A549 (cell line): ENCODE data around the gene ARHGEF7. TPM values are rescaled to one million over a fixed set of nuclear protein-coding genes. Genes with fewer than 3 reads are reported as not detected.

ENCODE experiments used
- ATAC-seq, 2 experiments: fragments of 200-7000 bp in 1 of 2; fragments of >200 bp in 1 of 2; cut with Nextera tagmentation in 1 of 2; cut with Tn5 transposase in 1 of 2; 3 replicates each; pipeline versions ENCODE4 v1.8.0 to v1.9.1; 2018 to 2020; ENCODE audit warnings: mild to moderate bottlenecking in 1 of 2, moderate library complexity in 1 of 2
- CTCF ChIA-PET: fragments of 300-600 bp; sonication (Branson Sonifier 250); formaldehyde crosslinking; extraction: SDS; loops from one replicate; lab custom pipeline; 2021; ENCODE audit warnings: antibody characterized with exemption, inconsistent platforms; lab: Yijun Ruan, JAX
- POLR2A ChIA-PET: fragments of 350-600 bp; formaldehyde crosslinking; extraction: SDS; loops from one replicate; lab custom pipeline; 2021; ENCODE audit warnings: antibody characterized with exemption, inconsistent platforms; lab: Yijun Ruan, JAX
- DNase-seq, 2 experiments: peaks; one replicate each; pipeline versions ENCODE4 v3.0.0 to v3.0.0-alpha.2; 2011 to 2016; ENCODE audit warnings: low read depth in 1 of 2, low spot score in 1 of 2
- FAIRE-seq: peaks from 2 replicates; lab custom pipeline; 2011; peaks lifted over from hg19 to GRCh38; lab: Jason Lieb, UNC
- H3K27ac ChIP-seq, 2 experiments: fragments of >200 bp; sonication (Bioruptor Twin); formaldehyde crosslinking; 3 replicates each; pipeline ENCODE4 v1.5.1; 2016 to 2017
- H3K4me1 ChIP-seq: fragments of >200 bp; sonication (Bioruptor Twin); formaldehyde crosslinking; 3 replicates; pipeline ENCODE4 v1.6.1; 2016
- H3K4me2 ChIP-seq: fragments of >200 bp; sonication (Bioruptor Twin); formaldehyde crosslinking; 3 replicates; pipeline ENCODE4 v1.6.1; 2016
- H3K4me3 ChIP-seq: fragments of >200 bp; sonication (Bioruptor Twin); formaldehyde crosslinking; 3 replicates; pipeline ENCODE4 v1.5.1; 2016
- H3K9me3 ChIP-seq: fragments of >200 bp; sonication (Bioruptor Twin); formaldehyde crosslinking; 3 replicates; pipeline ENCODE4 v1.6.1; 2016
- GATA3 ChIP-seq: IDR thresholded peaks from 2 replicates; pipeline ENCODE4 v1.6.1; 2012; ENCODE audit warnings: borderline replicate concordance
- HDAC2 ChIP-seq: fragments of 200-600 bp; sonication (generic); IDR thresholded peaks from 2 replicates; pipeline ENCODE4 v1.6.1; 2016
- HOXB13 ChIP-seq: fragments of 250-450 bp; sonication (Bioruptor Pico); IDR thresholded peaks from 2 replicates; pipeline ENCODE4 v1.5.0; 2020; ENCODE audit warnings: low read depth, mild to moderate bottlenecking, moderate library complexity
- KDM1A ChIP-seq: fragments of 200-600 bp; sonication (generic); IDR thresholded peaks from 2 replicates; pipeline ENCODE4 v1.6.1; 2016; ENCODE audit warnings: low read depth, mild to moderate bottlenecking
- MAFK ChIP-seq: fragments of 450-650 bp; IDR thresholded peaks from 2 replicates; pipeline ENCODE4 v1.6.1; 2014; ENCODE audit not compliant: partially characterized antibody
- MAZ ChIP-seq: fragments of 150-350 bp; IDR thresholded peaks from 2 replicates; pipeline ENCODE4 v1.6.1; 2014; ENCODE audit warnings: antibody characterized with exemption, low read depth, low read length, borderline replicate concordance
- MYC ChIP-seq: IDR thresholded peaks from 2 replicates; pipeline ENCODE4 v1.6.1; 2012; ENCODE audit warnings: mild to moderate bottlenecking, inconsistent platforms, low read length, improper control_type of control experiment, borderline replicate concordance
- NR3C1 ChIP-seq: fragments of >200 bp; sonication (Bioruptor Twin); formaldehyde crosslinking; IDR thresholded peaks from 3 replicates; pipeline ENCODE4 v1.6.1; 2017
- POLR2A ChIP-seq: IDR thresholded peaks from 2 replicates; pipeline ENCODE4 v1.6.1; 2012; ENCODE audit warnings: mild to moderate bottlenecking, low read length
- RAD21 ChIP-seq, 2 experiments: fragments of >200 bp in 1 of 2; sonication (Bioruptor Twin) in 1 of 2; formaldehyde crosslinking in 1 of 2; IDR thresholded peaks in 1 of 2; conservative IDR thresholded peaks in 1 of 2; 2 replicates in 1 of 2; 3 replicates in 1 of 2; pipeline ENCODE4 v1.6.1; 2012 to 2018; ENCODE audit warnings: inconsistent platforms in 1 of 2
- RARB ChIP-seq: fragments of 250-450 bp; sonication (Bioruptor Pico); IDR thresholded peaks from 2 replicates; pipeline ENCODE4 v1.8.0; 2021; ENCODE audit warnings: mild to moderate bottlenecking, moderate library complexity
- RCOR1 ChIP-seq: fragments of 150-350 bp; IDR thresholded peaks from 2 replicates; pipeline ENCODE4 v1.6.1; 2014; ENCODE audit warnings: antibody characterized with exemption, low read length, low read depth
- RFX5 ChIP-seq: fragments of 450-650 bp; IDR thresholded peaks from 2 replicates; pipeline ENCODE4 v1.7.1; 2014; ENCODE audit warnings: antibody characterized with exemption, mild to moderate bottlenecking, moderate library complexity
- SREBF2 ChIP-seq: fragments of 450-650 bp; IDR thresholded peaks from 2 replicates; pipeline ENCODE4 v1.6.1; 2014; ENCODE audit warnings: mild to moderate bottlenecking, moderate library complexity
- TFCP2L1 ChIP-seq: fragments of 250-450 bp; sonication (Bioruptor Pico); IDR thresholded peaks from 2 replicates; pipeline ENCODE4 v1.5.0; 2021; ENCODE audit warnings: mild to moderate bottlenecking
- ZNF302 ChIP-seq: fragments of 250-450 bp; sonication (Bioruptor Pico); IDR thresholded peaks from 2 replicates; pipeline ENCODE4 v1.9.0; 2021; ENCODE audit warnings: inconsistent platforms, mild to moderate bottlenecking, moderate library complexity
- WGBS: methylation state at CpG from one replicate; pipeline ENCODE4 v1.1.6; 2017; ENCODE audit errors: missing lambda C conversion rate; 5-methylcytosine and 5-hydroxymethylcytosine counted together
- polyA plus RNA-seq, 4 experiments: library from polyadenylated mRNA; depleted of rRNA in 3 of 4; stranded (reverse); fragments of >200 nt; fragmentation: RNase III in 1 of 4; extraction: RNeasy Plus Mini Kit Qiagen cat#74134 plus additional on column Dnase treatment in 1 of 4; gene quantifications; 2 replicates in 3 of 4; 3 replicates in 1 of 4; pipeline ENCODE4 v1.2.3, GENCODE V29; 2011 to 2017
- TF ChIP-seq, protein P1 (sequence below): fragments of 250-450 bp; sonication (Bioruptor Pico); IDR thresholded peaks from 2 replicates; pipeline ENCODE4 v1.5.0; 2020; ENCODE audit warnings: low read depth, mild to moderate bottlenecking, moderate library complexity
- TF ChIP-seq, protein P2 (sequence below): fragments of 200-600 bp; sonication (generic); IDR thresholded peaks from 2 replicates; pipeline ENCODE4 v1.6.1; 2016; ENCODE audit warnings: antibody characterized with exemption, mild to moderate bottlenecking, moderate library complexity
- TF ChIP-seq, protein P3 (sequence below): fragments of >200 bp; sonication (Bioruptor Twin); formaldehyde crosslinking; IDR thresholded peaks from 2 replicates; pipeline ENCODE4 v1.6.1; 2016

The ARHGEF7 gene
- polyA plus RNA-seq, 2 of the 4 experiments (the other 2 are of a cell fraction) = 21.1 to 23.1 TPM

DNA sequence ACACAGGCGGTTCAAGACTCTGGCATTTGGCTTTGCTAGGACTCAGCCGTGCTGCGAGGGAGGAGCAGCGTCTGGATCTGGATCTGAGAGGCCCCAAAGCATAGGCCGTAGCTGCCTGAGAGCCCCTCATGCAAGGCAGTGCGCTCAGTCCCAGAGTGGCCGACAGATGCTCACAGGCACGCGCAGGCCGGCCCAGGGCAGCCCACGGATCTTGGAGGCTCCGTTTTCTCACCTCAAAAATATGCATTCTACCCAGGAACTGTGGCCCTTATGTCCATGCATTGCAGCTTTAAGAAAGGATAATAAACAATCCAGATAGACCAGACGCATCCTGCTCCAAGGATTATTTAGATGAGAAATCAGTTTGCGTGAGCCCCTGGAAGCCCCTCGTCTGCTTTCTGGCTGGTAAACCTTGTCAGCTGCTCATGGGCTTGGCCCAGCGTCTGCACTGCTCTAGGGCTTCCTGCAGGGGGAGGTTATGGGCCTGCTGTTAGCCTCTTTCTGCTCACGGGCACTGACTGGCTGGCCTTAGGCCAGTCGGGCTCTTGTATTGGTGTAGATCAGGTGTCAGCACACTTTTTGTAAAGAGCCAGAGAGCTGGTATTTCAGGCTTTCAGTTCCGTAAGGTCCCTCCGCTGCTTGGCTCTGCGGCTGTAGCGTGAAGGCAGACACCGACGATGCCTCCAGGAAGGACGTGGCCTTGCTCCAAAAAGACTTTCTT lies 229.5 kb downstream of the ARHGEF7 start:
- Histone ChIP-seq H3K4me2 (no peak overlapping the region), H3K9me3 (no peaks in the 10 kb centered on the region), H3K4me1 (no peaks in the 10 kb centered on the region)
- POLR2A ChIA-PET = no interaction called here
- CTCF ChIA-PET = no interaction called here
- 71% methylated on average over 8 of the region's 25 CpGs for WGBS
- ATAC-seq = peak; percentile 59 to 82; a peak in 5 of 6 replicates
- TF ChIP-seq, protein P1, sequence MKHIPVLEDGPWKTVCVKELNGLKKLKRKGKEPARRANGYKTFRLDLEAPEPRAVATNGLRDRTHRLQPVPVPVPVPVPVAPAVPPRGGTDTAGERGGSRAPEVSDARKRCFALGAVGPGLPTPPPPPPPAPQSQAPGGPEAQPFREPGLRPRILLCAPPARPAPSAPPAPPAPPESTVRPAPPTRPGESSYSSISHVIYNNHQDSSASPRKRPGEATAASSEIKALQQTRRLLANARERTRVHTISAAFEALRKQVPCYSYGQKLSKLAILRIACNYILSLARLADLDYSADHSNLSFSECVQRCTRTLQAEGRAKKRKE (CRISPR knock-in tag) = no peak
- TF ChIP-seq GATA3 (no peak), HDAC2 (no peak), KDM1A (no peak), RAD21 (conservative IDR thresholded peaks at IDR 0.05 in 1 of 2, IDR thresholded peaks at IDR 0.05 in 1 of 2) (peak in 1 of 2 experiments; percentile 4; a peak in 1 of 5 replicates), NR3C1 (no peak), ZNF302 (CRISPR knock-in tag) (no peak), RARB (CRISPR knock-in tag) (no peak)
- TF ChIP-seq, all 56 proteins: peak for 1
- Histone ChIP-seq H3K27ac (no peak overlapping the region), H3K4me3 (no peak overlapping the region)
- FAIRE-seq (no peak), DNase-seq (peak in 1 of 2 experiments; percentile 6)

GRCh38 chr13:111345682-111346081 lies 230.6 kb downstream of the ARHGEF7 start:
- TF ChIP-seq, protein P2, sequence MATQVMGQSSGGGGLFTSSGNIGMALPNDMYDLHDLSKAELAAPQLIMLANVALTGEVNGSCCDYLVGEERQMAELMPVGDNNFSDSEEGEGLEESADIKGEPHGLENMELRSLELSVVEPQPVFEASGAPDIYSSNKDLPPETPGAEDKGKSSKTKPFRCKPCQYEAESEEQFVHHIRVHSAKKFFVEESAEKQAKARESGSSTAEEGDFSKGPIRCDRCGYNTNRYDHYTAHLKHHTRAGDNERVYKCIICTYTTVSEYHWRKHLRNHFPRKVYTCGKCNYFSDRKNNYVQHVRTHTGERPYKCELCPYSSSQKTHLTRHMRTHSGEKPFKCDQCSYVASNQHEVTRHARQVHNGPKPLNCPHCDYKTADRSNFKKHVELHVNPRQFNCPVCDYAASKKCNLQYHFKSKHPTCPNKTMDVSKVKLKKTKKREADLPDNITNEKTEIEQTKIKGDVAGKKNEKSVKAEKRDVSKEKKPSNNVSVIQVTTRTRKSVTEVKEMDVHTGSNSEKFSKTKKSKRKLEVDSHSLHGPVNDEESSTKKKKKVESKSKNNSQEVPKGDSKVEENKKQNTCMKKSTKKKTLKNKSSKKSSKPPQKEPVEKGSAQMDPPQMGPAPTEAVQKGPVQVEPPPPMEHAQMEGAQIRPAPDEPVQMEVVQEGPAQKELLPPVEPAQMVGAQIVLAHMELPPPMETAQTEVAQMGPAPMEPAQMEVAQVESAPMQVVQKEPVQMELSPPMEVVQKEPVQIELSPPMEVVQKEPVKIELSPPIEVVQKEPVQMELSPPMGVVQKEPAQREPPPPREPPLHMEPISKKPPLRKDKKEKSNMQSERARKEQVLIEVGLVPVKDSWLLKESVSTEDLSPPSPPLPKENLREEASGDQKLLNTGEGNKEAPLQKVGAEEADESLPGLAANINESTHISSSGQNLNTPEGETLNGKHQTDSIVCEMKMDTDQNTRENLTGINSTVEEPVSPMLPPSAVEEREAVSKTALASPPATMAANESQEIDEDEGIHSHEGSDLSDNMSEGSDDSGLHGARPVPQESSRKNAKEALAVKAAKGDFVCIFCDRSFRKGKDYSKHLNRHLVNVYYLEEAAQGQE = no peak
- TF ChIP-seq RFX5 (no peak), MYC (no peak), MAZ (no peak), RARB (CRISPR knock-in tag) (no peak), MAFK (no peak), SREBF2 (no peak), POLR2A (no peak), HOXB13 (CRISPR knock-in tag) (no peak), RCOR1 (no peak), TFCP2L1 (CRISPR knock-in tag) (no peak)
- TF ChIP-seq, protein P3, sequence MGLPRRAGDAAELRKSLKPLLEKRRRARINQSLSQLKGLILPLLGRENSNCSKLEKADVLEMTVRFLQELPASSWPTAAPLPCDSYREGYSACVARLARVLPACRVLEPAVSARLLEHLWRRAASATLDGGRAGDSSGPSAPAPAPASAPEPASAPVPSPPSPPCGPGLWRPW = no peak
- TF ChIP-seq, all 56 proteins: peak for 0
- H3K4me2 ChIP-seq = no peak overlapping the region
- WGBS = 64% methylated on average over 8 of the region's 11 CpGs
- POLR2A ChIA-PET = no interaction called here
- FAIRE-seq (no peak), ATAC-seq (no peak), DNase-seq (no peak)
- H3K27ac ChIP-seq = no peak overlapping the region
- no peaks in the 10 kb centered on the region for H3K4me1 ChIP-seq
- no peaks in the 10 kb centered on the region for H3K9me3 ChIP-seq
- no peak overlapping the region for H3K4me3 ChIP-seq
- CTCF ChIA-PET = interaction anchor here (0.7 kb wide), 1 partner anchor 47 kb away, joined by 5 read pairs; no protein-coding TSS in a partner anchor
